Vagina (tissue), 2 donors: ENCODE measurements around the gene BNIP3. TPM values are rescaled to one million over a fixed set of nuclear protein-coding genes. Genes with fewer than 3 reads are reported as not detected.
"Not testable (repeated sequence)": the region's sequence is repeated elsewhere in the genome, so short reads cannot be mapped to it uniquely, and the experiment has no call there.

Source experiments
- DNase-seq, 2 donors: peaks; one replicate each; pipeline ENCODE4 v3.0.0-alpha.2; 2017; ENCODE audit errors: extremely low spot score in 2 of 2
- H3K27ac ChIP-seq: fragments of 200-600 bp; sonication (generic); one replicate; pipeline ENCODE4 v1.5.1; 2019
- H3K27me3 ChIP-seq: fragments of 200-600 bp; sonication (generic); one replicate; pipeline ENCODE4 v1.5.1; 2019
- H3K36me3 ChIP-seq, 2 donors: fragments of 200-600 bp; sonication (generic); one replicate each; pipeline ENCODE4 v1.5.1; 2017 to 2019
- H3K4me1 ChIP-seq: fragments of 200-600 bp; sonication (generic); one replicate; pipeline ENCODE4 v1.5.1; 2019
- H3K4me3 ChIP-seq, 2 donors: fragments of 200-600 bp; sonication (generic); 1 replicate in 1 of 2; 2 replicates in 1 of 2; pipeline ENCODE4 v1.5.1; 2016 to 2019
- H3K9me3 ChIP-seq: fragments of 200-600 bp; sonication (generic); one replicate; pipeline ENCODE4 v1.5.1; 2019
- CTCF ChIP-seq, 3 experiments: fragments of 450-650 bp in 2 of 3; fragments of 200-600 bp in 1 of 3; sonication (generic) in 1 of 3; IDR thresholded peaks; one replicate each; pipeline ENCODE4 v1.5.1; 2017 to 2019; ENCODE audit warnings: antibody characterized with exemption in 3 of 3, mild to moderate bottlenecking in 2 of 3, moderate library complexity in 2 of 3
- POLR2A ChIP-seq, 2 donors: fragments of 450-650 bp; IDR thresholded peaks; one replicate each; pipeline ENCODE4 v1.6.1; 2017; ENCODE audit warnings: antibody characterized with exemption in 2 of 2, mild to moderate bottlenecking in 2 of 2, moderate library complexity in 2 of 2
- POLR2AphosphoS5 ChIP-seq, 2 donors: sonication (generic); formaldehyde crosslinking; IDR thresholded peaks; one replicate each; pipeline ENCODE4 v1.9.0; 2017; ENCODE audit warnings: antibody characterized with exemption in 2 of 2, mild to moderate bottlenecking in 2 of 2, low read depth in 1 of 2; ENCODE audit not compliant: insufficient read depth in 1 of 2
- intact Hi-C: fragments of 100-400 bp; cut with DNase I; formaldehyde crosslinking; loops from one replicate; pipeline ENCODE4 v1.15.1; 2023
- total RNA-seq: library from RNA; depleted of rRNA; stranded (reverse); fragments of >200 nt; gene quantifications from one replicate; pipeline ENCODE4 v1.2.3, GENCODE V29; 2016

BNIP3 gene
- total RNA-seq, 1 donor from 2014 or later, result 40.8 TPM

- H3K4me3 ChIP-seq, result no peak overlapping the region
- TF ChIP-seq CTCF (IDR thresholded peaks at IDR 0.05), result no peak
- TF ChIP-seq POLR2AphosphoS5 (IDR thresholded peaks at IDR 0.05; ENCODE audit: insufficient read depth in 1 of 2, low read depth in 1 of 2), result no peak
- TF ChIP-seq POLR2A (IDR thresholded peaks at IDR 0.05), result no peak
- no peak for DNase-seq
- no peak overlapping the region for H3K27ac ChIP-seq
- peaks cover 0 to 34% of the 10 kb centered on the region in 2 donors for H3K36me3 ChIP-seq
- intact Hi-C loops, result no loop called here
- no peaks in the 10 kb centered on the region for H3K4me1 ChIP-seq
- no peaks in the 10 kb centered on the region for H3K27me3 ChIP-seq
- no peaks in the 10 kb centered on the region for H3K9me3 ChIP-seq
Observed at GRCh38 chr10:131955591-131956340, 26.0 kb downstream of the BNIP3 start.

DNA sequence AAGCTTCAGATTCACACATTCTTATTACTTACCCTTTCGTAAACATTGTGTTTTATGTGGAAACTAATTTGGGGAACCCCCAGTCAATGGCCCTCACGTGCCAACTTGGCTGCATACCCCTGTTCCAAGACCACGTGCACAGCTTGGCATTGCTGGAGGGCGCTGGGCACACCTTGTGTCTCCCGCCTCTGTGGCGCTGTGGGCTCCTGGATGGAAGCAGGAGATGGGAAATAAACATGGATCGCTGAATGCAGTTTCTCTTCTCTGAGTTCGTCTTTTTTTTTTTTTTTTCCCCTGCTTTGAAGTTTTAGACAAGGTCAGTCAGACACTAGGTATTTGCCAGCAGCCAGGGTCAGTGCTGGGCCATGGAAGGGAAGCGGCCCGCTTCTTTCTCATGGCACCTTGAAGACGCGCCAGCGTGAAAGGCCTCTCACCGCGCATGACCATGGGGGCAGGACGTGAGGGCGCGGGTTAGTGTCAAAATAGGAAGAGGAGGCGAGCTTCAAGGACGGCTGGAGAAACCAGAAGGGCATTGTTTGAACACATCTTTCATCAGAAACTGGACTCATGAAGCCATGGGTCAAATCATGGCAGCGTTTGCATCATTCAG is 27.3 kb downstream of the BNIP3 start:
- no peak overlapping the region for H3K27ac ChIP-seq
- H3K4me1 ChIP-seq, result no peaks in the 10 kb centered on the region
- no peaks in the 10 kb centered on the region for H3K9me3 ChIP-seq
- no peak for TF ChIP-seq POLR2AphosphoS5 (IDR thresholded peaks at IDR 0.05; ENCODE audit: insufficient read depth in 1 of 2, low read depth in 1 of 2)
- TF ChIP-seq POLR2A (IDR thresholded peaks at IDR 0.05), result no peak
- no peak for TF ChIP-seq CTCF (IDR thresholded peaks at IDR 0.05)
- no peak overlapping the region for H3K4me3 ChIP-seq
- DNase-seq, result no peak
- H3K27me3 ChIP-seq, result no peaks in the 10 kb centered on the region
- H3K36me3 ChIP-seq, result peaks cover 0 to 42% of the 10 kb centered on the region in 2 donors
- intact Hi-C loops, result no loop called here

DNA sequence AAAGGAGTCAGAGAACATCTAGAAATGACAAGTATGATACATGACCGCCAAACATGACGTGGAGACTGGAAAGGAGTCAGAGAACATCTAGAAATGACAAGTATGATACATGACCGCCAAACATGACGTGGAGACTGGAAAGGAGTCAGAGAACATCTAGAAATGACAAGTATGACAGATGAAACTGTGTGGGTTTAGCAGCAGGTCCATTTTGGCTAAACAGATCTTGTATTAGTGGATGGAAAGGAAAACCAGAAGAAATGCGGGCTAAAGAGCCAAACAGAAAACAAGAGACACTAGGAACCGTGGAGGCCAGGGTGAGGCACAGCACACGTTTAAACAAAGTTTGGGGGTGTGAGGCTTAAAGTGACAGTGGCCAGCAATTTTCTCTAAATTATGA is 31.8 kb downstream of the BNIP3 start:
- H3K9me3 ChIP-seq, intact Hi-C loops, H3K27ac ChIP-seq, DNase-seq, H3K4me3 ChIP-seq, H3K27me3 ChIP-seq: not testable (repeated sequence)
- H3K4me1 ChIP-seq, result peaks cover 15% of the 10 kb centered on the region
- peaks cover 0 to 61% of the 10 kb centered on the region in 2 donors for H3K36me3 ChIP-seq

- DNase-seq, result no peak
- no peak for TF ChIP-seq POLR2AphosphoS5 (IDR thresholded peaks at IDR 0.05; ENCODE audit: insufficient read depth in 1 of 2, low read depth in 1 of 2)
- TF ChIP-seq CTCF (IDR thresholded peaks at IDR 0.05), result no peak
- no peak for TF ChIP-seq POLR2A (IDR thresholded peaks at IDR 0.05)
- intact Hi-C loops, result no loop called here
- Histone ChIP-seq H3K27ac (no peak overlapping the region), H3K36me3 (peaks cover 0 to 56% of the 10 kb centered on the region in 2 donors), H3K4me1 (peaks cover 15% of the 10 kb centered on the region), H3K27me3 (no peaks in the 10 kb centered on the region), H3K9me3 (no peaks in the 10 kb centered on the region), H3K4me3 (no peak overlapping the region)
Observed at GRCh38 chr10:131949041-131949862, 32.5 kb downstream of the BNIP3 start.

GRCh38 chr10:131948501-131948900 is 33.2 kb downstream of the BNIP3 start:
- H3K27ac ChIP-seq, result no peak overlapping the region
- no peak for DNase-seq
- intact Hi-C loops, result no loop called here

More at GRCh38 chr10:131948501-131948900, 33.2 kb downstream of the BNIP3 start:
- Histone ChIP-seq H3K36me3 (peaks cover 0 to 52% of the 10 kb centered on the region in 2 donors), H3K27me3 (no peaks in the 10 kb centered on the region), H3K4me3 (no peak overlapping the region), H3K9me3 (no peaks in the 10 kb centered on the region), H3K4me1 (peaks cover 15% of the 10 kb centered on the region)
- TF ChIP-seq POLR2A (IDR thresholded peaks at IDR 0.05) (no peak), CTCF (IDR thresholded peaks at IDR 0.05) (no peak), POLR2AphosphoS5 (IDR thresholded peaks at IDR 0.05; ENCODE audit: insufficient read depth in 1 of 2, low read depth in 1 of 2) (no peak)
